Lower leg skin (tissue), 3 donors: ENCODE results near the gene ENDOG.

Experiments used
- POLR2A ChIP-seq, 2 donors: fragments of 450-650 bp; IDR thresholded peaks; one replicate each; pipeline ENCODE4 v1.6.1; 2016 to 2017; ENCODE audit warnings: antibody characterized with exemption in 2 of 2, mild to moderate bottlenecking in 1 of 2, moderate library complexity in 1 of 2
- TF ChIP-seq, protein P1 (sequence below), 3 donors: fragments of 450-650 bp; IDR thresholded peaks; one replicate each; pipeline ENCODE4 v1.5.1; 2016; ENCODE audit warnings: antibody characterized with exemption in 3 of 3, mild to moderate bottlenecking in 3 of 3, moderate library complexity in 2 of 3

DNA sequence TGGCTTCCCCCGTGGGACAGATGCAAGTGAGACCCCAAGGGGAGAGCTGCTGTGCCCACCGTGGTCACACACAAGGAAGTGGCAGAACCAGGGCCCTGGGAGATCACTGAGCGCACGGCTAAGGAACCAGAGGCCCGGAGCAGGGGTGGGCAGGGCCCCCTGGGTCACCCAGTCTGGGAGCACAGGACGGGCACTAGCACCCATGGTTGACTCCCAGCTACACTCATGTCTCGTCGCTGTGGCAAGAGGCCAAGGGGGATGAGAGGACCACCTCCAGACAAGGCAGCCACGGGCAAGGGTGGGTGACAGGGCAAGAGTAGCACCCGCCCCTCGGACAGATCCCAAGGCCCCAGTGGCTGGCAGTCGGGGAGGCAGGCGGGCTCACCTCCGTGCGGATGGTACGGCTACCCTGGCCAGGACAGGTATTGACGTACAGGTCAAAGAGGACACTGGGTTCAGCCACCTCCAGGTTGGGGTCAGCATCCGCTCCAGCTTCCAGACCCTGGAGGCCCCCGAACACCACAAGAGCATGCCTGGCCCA lies 5.1 kb downstream of the ENDOG start:
- TF ChIP-seq, protein P1, sequence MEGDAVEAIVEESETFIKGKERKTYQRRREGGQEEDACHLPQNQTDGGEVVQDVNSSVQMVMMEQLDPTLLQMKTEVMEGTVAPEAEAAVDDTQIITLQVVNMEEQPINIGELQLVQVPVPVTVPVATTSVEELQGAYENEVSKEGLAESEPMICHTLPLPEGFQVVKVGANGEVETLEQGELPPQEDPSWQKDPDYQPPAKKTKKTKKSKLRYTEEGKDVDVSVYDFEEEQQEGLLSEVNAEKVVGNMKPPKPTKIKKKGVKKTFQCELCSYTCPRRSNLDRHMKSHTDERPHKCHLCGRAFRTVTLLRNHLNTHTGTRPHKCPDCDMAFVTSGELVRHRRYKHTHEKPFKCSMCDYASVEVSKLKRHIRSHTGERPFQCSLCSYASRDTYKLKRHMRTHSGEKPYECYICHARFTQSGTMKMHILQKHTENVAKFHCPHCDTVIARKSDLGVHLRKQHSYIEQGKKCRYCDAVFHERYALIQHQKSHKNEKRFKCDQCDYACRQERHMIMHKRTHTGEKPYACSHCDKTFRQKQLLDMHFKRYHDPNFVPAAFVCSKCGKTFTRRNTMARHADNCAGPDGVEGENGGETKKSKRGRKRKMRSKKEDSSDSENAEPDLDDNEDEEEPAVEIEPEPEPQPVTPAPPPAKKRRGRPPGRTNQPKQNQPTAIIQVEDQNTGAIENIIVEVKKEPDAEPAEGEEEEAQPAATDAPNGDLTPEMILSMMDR (IDR thresholded peaks at IDR 0.05), result no peak
- no peak for TF ChIP-seq POLR2A (IDR thresholded peaks at IDR 0.05)
